SHP77 (cell line): ENCODE results near the gene CAMTA1.
A peak's percentile ranks its signal among the peaks of the same experiment; 100 is the strongest.
"Not testable (repeated sequence)": the region's sequence is repeated elsewhere in the genome, so short reads cannot be mapped to it uniquely, and the experiment has no call there.

Source experiments
- DNase-seq, 2 experiments: peaks; one replicate each; lab custom pipeline; 2025; lab: John Stamatoyannopoulos, UW

The CAMTA1 gene

DNA sequence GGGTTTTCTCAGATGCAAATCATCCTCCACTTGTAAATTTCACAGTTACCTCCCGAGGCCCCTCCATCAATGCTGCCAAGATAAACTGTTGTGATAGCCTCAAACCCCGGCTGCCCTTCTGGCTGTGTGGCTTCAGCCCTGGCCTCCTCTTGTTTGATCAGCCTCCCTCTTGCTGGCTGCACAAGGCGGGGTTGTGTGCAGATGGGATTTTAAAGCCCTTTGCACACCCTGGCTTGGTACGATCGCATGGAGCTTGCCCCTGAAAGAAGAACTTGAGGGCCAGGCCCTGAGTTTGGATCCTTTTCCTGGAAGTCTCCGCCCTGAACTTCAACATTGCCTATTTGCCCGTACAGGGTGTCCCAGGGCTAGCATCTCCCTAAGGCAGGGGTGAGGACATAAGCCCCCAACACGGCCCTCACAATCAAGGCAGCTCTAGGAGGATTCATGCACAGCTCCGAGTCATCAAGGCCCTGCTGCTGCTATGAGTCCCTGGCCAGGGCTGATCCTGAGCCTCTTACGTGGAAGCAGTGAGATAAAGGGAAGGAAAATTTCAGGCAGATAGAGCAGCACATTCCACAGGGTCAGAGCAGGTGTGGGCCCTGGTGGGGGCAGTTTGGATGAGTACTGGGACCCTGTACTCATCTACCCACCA, 804.6 kb downstream of the CAMTA1 start:
- peak; percentile 21 to 41 for DNase-seq

DNA sequence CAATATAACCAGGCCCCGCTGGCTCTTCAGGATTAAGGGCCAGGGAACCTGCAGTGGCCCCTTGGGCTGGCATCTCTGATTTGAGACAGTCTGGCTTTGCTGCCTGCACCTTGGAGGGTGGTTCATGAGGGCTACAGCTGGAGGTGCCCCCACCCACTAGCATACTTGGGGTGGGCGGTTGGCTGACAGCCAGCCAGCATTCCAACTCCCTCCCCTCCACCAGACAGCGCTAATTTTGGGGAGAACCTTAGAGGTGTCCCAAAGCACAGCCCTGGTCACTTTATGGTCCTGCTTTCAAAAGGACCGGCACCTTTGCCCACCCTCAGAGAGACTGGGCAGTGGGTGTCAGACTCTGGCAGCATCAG, 805.2 kb downstream of the CAMTA1 start:
- DNase-seq = no peak

DNA sequence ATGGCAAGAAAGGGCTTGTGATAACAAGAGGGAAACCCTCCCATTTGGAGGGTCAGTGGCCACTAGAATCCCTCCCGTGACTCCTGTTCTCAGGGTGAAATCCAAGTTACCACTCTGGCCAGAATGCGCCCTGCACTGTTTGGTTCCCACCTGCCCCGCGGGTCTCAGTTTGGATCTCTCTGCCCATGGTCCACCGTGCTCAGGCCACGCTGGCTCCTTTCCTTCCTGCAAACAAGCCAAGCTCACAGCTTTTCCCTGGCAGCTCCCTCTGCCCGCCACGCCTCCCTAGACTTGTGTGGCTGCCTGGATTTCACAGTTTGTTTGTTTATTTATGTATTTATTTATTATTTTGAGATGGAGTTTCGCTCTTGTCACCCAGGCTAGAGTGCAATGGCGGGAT, 806.3 kb downstream of the CAMTA1 start:
- no peak for DNase-seq

DNA sequence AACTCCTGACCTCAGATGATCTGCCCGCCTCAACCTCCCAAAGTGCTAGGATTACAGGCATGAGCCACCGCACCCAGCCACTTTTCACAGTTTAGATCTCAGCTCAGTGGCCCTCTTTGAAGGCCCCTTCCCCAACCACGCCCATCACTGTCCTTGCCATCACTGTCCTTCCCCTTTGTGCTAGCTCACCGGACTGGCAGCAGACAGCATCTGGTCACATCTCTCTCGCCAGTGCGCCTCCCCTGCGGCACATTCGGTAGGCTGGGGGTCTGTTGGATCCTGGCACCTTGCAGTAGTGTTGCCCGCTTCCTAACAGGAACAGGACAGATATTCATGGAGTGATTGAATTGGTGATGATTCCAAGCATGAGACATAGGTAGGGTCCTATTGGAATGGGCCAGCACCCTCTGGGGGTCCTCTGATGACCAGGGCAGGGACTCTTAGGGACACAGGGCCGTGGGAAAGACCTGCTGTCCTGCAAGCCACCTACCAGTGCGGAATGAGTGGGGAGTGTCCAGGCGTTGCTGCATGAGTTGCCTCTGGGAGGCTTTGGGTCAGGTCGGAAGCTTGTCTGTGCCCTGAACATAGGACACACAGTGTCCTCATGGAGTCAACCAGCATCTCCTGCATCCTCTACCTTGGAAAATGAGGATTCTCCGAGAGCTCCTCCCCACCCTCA, 807.0 kb downstream of the CAMTA1 start:
- DNase-seq = no peak

DNA sequence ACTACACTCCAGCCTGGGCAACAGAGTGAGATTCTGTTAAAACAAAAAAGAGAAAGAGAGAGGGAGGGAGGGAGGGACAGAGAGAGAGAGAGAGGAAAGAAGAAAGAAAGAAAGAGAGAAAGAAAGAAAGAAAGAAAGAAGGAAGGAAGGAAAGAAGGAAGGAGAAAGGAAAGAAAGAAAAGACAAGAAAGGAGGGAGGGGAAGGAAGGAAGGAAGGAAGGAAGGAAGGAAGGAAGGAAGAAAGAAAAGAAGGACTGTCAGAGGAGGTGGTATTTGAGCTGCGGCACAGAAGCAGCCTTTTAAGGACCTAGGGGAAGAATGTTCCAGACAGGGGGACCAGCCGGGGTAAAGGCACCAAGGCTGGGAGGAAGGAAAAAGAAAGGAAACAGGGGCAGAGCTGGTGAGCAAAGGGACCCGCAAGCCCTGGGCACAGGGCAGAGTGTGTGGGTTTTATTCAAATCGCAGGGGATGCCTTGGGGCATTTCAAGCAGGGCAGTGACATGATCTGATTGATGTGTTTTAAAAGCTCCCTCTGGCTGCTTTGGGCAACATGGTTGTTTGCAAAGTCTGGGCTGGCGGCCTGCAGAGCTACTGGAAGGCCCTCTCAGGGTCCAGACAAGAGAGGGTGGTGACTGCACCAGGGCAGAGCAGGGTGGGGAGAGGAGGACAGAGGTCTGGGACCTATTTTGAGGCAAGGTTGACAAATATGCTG, 808.9 kb downstream of the CAMTA1 start:
- no peak for DNase-seq

DNA sequence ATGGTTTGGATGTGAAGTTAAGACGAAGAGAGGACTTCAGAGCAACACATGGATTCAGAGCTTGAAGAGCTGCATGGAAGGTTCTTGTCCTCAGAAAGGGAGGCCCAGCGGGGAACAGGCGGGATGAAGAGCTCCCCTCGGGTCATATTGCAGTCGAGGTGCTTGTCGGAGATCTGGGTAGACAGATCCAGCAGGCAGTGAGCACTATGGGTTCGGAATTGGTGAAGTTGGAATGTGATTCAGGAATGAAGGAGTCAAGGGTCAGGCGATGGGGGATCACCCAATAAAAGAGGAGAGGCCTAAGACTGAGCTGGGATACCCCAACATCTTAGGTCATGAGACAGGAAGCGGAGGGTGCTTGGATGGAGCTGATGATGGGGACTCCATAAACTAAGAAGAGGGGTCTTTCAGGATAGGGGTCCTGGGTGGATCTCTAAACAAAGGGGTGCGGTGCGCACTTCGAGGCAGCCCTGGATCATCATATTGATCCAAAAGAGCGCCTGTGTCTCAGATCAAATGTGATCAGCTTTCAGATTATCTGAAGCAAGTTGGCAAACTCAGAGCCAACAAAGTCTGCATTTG, 809.6 kb downstream of the CAMTA1 start:
- no peak for DNase-seq

DNA sequence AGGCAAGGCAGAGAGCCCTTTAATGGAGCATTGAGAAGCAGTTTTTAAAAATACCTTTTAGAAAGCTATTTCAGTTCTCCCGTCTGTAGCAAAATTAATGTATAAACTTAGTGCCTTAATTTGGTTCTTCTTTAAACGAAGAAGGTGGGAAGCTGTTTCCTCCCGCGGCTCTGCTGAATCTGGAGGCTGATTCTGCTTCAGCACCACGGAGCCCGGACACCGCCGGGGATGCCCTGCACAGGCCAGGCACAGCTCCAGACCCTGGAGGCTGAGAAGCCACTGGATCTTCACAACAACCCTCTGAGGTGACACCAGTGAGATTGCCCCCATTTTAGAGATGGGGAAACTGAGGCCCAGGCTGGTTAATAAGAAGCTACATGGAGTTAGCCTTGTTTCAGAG, 810.1 kb downstream of the CAMTA1 start:
- DNase-seq = no peak

DNA sequence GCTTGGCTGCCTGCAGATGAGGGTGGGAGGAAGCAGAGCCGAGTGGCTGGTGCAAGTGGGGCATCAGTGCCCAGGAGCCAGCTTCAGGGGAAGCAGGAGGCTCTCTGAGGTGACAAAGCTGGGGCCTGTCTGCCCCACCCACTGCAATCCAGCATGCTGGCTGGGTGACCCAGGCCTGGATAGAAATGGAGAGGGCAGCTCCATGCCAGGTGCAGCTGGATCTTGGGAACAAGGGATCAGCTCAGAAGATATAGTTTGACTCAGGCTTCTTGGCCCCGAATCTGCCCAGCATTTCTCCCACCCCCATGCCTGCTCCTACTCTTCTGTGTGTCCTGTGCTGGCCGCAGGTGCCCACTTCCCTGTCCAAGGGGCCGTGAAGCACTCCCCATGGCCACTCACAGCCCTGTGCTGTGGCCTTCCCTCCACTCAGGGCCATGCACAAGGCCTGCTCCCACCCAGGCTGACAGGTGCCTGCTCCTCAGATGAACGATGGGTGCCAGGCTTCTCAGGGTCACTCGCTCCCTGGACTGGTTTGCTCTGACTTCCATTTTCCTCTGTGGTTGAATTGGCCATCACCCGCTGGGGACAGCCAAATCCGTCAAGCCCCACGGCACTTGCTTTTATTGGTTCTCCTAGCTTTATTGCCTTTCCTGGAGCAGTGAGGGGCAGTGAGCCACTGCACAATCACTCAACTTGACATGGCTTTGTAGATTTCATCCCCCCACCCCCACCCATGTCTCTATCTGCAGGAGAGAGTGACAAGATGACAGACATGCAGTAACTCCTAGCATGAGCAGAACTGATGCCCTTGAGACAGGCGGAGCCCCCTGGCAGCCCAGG, 811.1 kb downstream of the CAMTA1 start:
- DNase-seq = no peak

DNA sequence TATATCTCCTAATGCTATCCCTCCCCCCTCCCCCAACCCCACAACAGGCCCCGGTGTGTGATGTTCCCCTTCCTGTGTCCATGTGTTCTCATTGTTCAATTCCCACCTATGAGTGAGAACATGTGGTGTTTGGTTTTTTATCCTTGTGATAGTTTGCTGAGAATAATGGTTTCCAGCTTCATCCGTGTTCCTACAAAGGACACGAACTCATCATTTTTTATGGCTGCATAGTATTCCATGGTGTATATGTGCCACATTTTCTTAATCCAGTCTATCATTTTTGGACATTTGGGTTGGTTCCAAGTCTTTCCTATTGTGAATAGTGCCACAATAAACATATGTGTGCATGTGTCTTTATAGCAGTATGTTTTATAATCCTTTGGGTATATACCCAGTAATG, 812.8 kb downstream of the CAMTA1 start:
- DNase-seq = not testable (repeated sequence)

DNA sequence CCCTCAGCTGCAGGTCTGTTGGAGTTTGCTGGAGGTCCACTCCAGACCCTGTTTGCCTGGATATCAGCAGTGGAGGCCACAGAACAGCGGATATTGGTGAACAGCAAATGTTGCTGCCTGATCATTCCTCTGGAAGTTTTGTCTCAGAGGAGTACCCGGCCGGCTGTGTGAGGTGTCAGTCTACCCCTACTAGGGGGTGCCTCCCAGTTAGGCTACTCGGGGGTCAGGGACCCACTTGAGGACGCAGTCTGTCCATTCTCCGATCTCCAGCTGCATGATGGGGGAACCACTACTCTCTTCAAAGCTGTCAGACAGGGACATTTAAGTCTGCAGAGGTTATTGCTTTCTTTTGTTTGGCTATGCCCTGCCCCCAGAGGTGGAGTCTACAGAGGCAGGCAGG, 819.7 kb downstream of the CAMTA1 start:
- not testable (repeated sequence) for DNase-seq

DNA sequence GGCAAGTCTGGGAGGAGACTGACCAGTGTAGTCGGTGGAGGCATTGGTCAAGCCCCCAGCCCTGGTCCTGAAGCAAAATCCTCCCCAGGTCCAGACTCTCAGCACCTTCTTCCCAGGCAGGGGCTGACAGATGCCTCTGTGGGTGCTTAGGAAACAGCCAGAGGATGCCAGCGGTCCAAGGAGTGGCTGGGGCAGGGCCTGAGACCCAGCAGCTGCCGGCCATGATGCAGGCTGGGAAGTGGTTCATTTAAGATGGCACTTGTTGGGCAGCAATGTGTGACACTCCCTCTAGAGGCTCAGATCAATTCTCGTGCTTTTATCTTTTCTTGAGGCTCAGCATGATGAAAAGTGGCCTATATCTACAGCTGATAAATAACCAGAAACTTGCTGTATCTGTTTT, 820.8 kb downstream of the CAMTA1 start:
- no peak for DNase-seq

DNA sequence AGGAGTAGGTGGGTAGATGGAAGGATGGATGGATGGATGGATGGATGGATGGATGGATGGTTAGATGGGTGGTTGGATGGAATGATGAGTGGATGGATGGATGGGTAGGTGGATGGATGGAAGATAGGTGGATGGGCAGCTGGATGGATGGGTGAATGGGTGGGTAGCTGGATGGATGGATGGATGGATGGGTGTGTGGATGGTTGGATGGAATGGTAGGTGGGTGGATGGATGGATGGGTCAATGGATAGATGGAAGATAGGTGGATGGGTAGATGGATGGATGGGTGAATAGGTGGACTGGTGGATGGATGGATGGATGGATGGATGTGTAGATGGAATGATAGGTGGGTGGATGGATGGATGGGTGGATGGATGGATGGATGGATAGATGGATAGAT, 821.8 kb downstream of the CAMTA1 start:
- DNase-seq = no peak

DNA sequence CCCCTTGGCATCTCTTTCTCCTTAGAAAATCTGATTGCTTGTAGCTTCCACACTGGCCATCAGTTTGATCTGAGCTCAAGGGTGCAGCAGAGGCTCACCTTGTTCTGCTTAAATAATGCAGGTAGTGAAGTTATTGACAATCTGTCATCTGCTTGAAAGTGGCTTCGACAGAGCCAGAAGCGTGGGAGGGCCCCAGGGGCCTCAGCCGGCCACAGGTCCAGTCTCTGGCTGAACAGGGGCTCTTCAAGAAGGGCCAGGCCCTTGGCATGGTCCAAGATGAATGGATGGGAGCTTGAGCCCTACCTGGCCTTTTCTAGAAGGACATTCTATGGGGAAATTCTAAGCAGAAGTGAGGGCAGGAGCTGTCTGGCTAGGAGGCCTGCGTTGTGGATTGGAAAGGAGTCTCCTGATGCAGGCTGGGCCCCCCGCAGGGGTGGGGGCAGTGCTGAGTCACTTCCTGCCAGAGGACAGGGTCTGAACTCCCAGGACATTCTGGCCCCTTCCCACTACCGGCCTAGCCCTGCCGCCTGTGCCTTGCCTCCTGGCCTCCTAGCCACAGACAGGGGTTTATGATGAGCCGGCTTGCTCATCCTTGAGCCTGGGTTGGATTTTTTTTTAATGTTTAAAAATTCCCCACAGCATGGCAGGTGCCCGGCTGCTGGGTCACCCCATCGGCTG, 823.5 kb downstream of the CAMTA1 start:
- DNase-seq = peak; percentile 13 to 62

DNA sequence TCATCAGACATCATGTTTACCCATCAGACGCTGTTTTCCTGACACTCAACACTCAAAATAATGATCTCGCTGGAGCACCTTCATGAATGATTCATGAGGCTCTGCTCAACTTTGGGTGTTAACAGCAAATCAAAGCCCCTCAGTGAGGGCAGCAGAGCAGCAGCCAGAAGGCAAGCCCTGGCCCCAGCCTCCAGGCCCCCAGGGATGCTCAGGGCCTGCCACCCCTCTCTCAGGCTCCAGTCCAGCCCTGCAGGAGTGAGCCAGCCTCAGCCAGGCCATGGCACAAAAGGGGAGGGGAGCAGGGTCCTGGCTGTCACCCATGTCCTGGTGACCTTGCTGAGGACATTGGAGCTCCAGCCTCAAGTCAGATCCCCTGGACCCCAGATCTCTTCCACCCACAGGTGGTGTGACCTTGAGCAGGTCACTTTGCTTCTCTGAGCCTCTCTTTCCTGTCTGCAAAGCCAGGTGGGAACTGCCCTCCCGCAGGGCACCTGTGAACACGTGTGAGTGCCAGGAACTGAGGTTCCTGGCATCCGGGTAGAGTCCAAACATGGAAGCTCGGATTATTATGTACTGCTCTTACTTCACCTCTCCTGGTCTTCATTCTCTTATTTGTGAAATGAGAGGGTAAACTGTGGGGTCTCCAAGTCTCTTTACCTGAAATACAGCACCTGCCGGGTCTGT, 824.2 kb downstream of the CAMTA1 start:
- no peak for DNase-seq

DNA sequence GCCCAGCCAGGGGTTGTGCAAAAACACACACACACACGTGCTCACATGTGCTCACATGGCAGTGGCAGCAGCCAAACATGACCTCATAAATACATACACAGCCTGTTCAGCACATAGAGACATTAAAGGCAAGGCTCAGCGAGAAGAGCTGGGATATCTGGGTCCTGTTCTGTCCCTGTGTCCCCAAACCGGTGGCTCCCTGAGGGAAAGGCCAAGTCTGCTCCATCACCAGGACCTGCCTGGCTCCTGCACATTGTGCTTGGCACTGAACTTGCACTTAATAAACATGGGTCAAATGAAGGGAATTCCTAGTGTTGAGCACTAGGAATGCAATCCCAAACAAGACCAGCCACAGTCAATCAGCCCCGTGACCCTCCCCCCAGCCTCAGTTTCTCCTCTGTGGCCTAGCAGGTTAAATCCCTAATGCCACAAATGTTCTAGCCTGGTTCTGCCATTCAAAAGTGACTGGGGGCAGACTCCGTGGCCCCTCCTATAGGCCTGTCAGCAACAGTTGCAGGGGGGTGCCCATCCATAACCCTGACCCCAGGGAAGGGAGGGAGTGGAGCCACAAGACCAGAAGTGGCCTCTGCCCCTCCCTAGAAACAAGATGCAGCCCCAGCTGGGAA, 825.0 kb downstream of the CAMTA1 start:
- DNase-seq = no peak

DNA sequence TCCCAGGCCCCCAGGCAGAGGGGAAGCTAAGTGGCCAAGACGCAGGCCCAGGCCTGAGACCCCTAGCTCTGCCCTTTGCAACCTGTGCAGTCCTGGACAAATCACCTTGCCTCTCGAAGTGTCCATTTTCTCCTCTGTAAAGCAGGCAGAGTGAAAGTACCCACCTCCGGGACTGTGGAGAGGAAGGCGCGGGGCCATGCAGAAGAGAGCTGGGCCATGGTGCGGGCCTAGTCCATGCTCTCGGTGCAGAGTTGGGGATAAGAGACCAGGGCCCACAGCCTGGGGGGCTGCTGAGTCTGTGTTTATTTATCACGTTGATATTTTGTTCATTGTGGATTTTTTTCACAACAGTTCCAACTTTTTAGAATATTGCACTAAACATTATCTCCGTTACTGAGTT, 825.7 kb downstream of the CAMTA1 start:
- DNase-seq = no peak

DNA sequence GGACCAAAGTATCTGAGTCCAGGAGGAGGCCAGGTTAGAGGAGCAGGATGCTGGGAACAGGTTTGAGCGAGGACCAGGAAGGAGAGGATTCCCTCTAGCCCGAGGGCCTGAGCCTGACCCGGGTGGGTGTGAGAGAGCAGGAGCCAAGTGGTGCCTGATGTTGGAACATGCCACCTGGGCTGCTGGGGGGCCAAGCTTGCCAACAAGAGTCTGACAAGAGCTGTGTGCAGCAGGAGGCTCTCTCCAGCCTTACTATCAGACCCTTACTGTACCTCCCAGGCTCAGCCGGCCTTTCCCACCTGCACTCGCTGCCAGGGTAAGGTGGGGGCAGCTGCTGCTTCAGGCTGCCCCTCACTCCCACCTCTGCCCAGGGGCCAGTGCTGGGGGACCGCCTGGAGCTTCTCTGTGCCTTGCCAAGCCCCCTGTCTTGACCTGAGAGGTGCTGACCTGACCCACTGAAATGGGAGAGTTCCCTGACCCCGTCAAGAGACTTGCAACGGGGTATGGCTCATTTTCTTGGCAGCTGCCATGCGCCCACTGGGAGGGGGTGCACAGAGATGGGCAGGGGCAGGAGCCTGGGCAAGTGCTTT, 826.3 kb downstream of the CAMTA1 start:
- no peak for DNase-seq

DNA sequence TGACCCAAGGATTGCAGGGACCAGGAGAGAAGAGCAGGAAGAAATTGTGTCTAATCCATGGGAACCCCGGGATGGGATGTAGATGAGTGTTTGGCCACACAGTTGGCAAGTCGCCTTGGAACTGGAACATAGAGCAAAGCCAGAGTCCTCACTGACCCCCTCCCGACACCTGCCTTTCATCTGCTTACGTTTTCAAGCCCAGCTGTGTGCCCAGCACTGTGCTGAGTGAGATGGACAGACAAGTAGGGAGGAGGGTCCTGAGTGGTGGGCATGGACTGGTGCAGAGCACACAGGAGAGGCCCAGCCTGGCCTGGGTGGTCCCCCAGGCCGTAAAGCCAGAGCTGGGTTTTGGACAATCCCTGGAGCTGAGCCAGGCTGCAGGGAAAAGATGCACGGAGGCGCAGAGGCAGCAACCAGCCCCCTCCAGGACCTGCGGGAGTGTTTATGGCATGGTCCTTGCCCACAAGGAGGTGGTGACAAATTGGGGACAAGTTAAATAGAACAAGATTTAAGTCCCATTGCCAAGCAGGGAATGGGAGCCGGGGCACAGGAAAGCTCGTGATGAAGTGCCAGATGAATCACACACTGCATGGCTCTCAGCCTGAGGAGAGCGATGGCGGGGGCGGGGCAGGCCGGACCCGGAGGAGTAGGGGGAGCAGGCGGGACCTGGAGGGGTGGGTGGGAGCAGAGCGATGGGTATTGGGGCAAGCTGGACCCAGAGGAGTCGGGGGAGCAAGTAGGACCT, 828.0 kb downstream of the CAMTA1 start:
- no peak for DNase-seq

DNA sequence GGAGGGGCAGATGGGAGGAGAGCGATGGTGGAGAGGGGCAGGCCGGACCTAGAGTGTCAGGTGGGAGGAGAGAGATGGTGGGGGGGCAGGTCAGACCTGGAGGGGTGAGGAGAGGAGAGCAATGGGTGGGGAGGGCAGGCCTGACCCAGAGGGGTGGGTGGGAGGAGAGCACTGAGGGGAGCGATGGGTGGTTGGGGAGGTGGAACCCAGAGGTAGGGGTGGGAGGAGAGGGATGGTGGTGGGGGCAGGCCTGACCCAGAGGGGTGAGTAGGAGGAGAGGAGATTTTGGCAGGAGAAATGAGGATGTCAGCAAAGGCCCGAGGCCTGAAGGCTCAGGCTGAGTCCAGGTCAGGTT, 828.6 kb downstream of the CAMTA1 start:
- DNase-seq = no peak
